ENCODE data around the gene TMPRSS3.

Gene TMPRSS3

GRCh38 chr21:42435833-42436232 is 40.0 kb upstream of the TMPRSS3 start:
- no peaks in the 10 kb centered on the region for H3K4me1 ChIP-seq (ENCODE audit: insufficient read depth, low read length)
- H3K27me3 ChIP-seq (ENCODE audit: insufficient read depth, low read length) = no peaks in the 10 kb centered on the region

GRCh38 chr21:42435401-42435800 is 39.5 kb upstream of the TMPRSS3 start:
- Histone ChIP-seq H3K4me3 (ENCODE audit: low read length) (no peak overlapping the region), H3K4me1 (ENCODE audit: insufficient read depth, low read length) (no peaks in the 10 kb centered on the region), H3K36me3 (ENCODE audit: insufficient read depth, low read length) (no peaks in the 10 kb centered on the region), H2AFZ (ENCODE audit: low read depth, low read length) (no peak overlapping the region), H3K9me3 (ENCODE audit: low read length) (peaks cover 3% of the 10 kb centered on the region), H3K27me3 (ENCODE audit: insufficient read depth, low read length) (no peaks in the 10 kb centered on the region)

More at GRCh38 chr21:42435833-42436232, 40.0 kb upstream of the TMPRSS3 start:
- Histone ChIP-seq H3K9me3 (ENCODE audit: low read length) (peaks cover 3% of the 10 kb centered on the region), H3K36me3 (ENCODE audit: insufficient read depth, low read length) (no peaks in the 10 kb centered on the region), H3K4me3 (ENCODE audit: low read length) (no peak overlapping the region), H2AFZ (ENCODE audit: low read depth, low read length) (no peak overlapping the region)

- Histone ChIP-seq H2AFZ (ENCODE audit: low read depth, low read length) (no peak overlapping the region), H3K27me3 (ENCODE audit: insufficient read depth, low read length) (no peaks in the 10 kb centered on the region), H3K9me3 (ENCODE audit: low read length) (peaks cover 3% of the 10 kb centered on the region), H3K4me1 (ENCODE audit: insufficient read depth, low read length) (no peaks in the 10 kb centered on the region), H3K36me3 (ENCODE audit: insufficient read depth, low read length) (no peaks in the 10 kb centered on the region), H3K4me3 (ENCODE audit: low read length) (no peak overlapping the region)
These were observed 39.0 kb upstream of the TMPRSS3 start for GRCh38 chr21:42434884-42435283.

- no peaks in the 10 kb centered on the region for H3K27me3 ChIP-seq (ENCODE audit: insufficient read depth, low read length)
- no peaks in the 10 kb centered on the region for H3K4me1 ChIP-seq (ENCODE audit: insufficient read depth, low read length)
- no peaks in the 10 kb centered on the region for H3K36me3 ChIP-seq (ENCODE audit: insufficient read depth, low read length)
- no peak overlapping the region for H2AFZ ChIP-seq (ENCODE audit: low read depth, low read length)
- H3K4me3 ChIP-seq (ENCODE audit: low read length) = no peak overlapping the region
- peaks cover 3% of the 10 kb centered on the region for H3K9me3 ChIP-seq (ENCODE audit: low read length)
These were observed 38.2 kb upstream of the TMPRSS3 start for GRCh38 chr21:42433946-42434551.

GRCh38 chr21:42432695-42433094 is 36.8 kb upstream of the TMPRSS3 start:
- no peaks in the 10 kb centered on the region for H3K36me3 ChIP-seq (ENCODE audit: insufficient read depth, low read length)
- no peak overlapping the region for H3K4me3 ChIP-seq (ENCODE audit: low read length)
- peaks cover 3% of the 10 kb centered on the region for H3K9me3 ChIP-seq (ENCODE audit: low read length)
- H2AFZ ChIP-seq (ENCODE audit: low read depth, low read length) = no peak overlapping the region
- H3K4me1 ChIP-seq (ENCODE audit: insufficient read depth, low read length) = no peaks in the 10 kb centered on the region
- H3K27me3 ChIP-seq (ENCODE audit: insufficient read depth, low read length) = no peaks in the 10 kb centered on the region

GRCh38 chr21:42431196-42431595 is 35.3 kb upstream of the TMPRSS3 start:
- no peak overlapping the region for H3K4me3 ChIP-seq (ENCODE audit: low read length)

GRCh38 chr21:42430521-42430920 is 34.7 kb upstream of the TMPRSS3 start:
- Histone ChIP-seq H2AFZ (ENCODE audit: low read depth, low read length) (no peak overlapping the region), H3K27me3 (ENCODE audit: insufficient read depth, low read length) (no peaks in the 10 kb centered on the region), H3K9me3 (ENCODE audit: low read length) (peaks cover 3% of the 10 kb centered on the region), H3K36me3 (ENCODE audit: insufficient read depth, low read length) (no peaks in the 10 kb centered on the region), H3K4me3 (ENCODE audit: low read length) (no peak overlapping the region), H3K4me1 (ENCODE audit: insufficient read depth, low read length) (no peaks in the 10 kb centered on the region)

More at GRCh38 chr21:42431196-42431595, 35.3 kb upstream of the TMPRSS3 start:
- H2AFZ ChIP-seq (ENCODE audit: low read depth, low read length) = no peak overlapping the region
- peaks cover 3% of the 10 kb centered on the region for H3K9me3 ChIP-seq (ENCODE audit: low read length)
- H3K27me3 ChIP-seq (ENCODE audit: insufficient read depth, low read length) = no peaks in the 10 kb centered on the region
- H3K36me3 ChIP-seq (ENCODE audit: insufficient read depth, low read length) = no peaks in the 10 kb centered on the region
- no peaks in the 10 kb centered on the region for H3K4me1 ChIP-seq (ENCODE audit: insufficient read depth, low read length)

- Histone ChIP-seq H3K4me1 (ENCODE audit: insufficient read depth, low read length) (no peaks in the 10 kb centered on the region), H3K36me3 (ENCODE audit: insufficient read depth, low read length) (no peaks in the 10 kb centered on the region), H3K4me3 (ENCODE audit: low read length) (no peak overlapping the region), H3K9me3 (ENCODE audit: low read length) (peaks cover 3% of the 10 kb centered on the region), H3K27me3 (ENCODE audit: insufficient read depth, low read length) (no peaks in the 10 kb centered on the region), H2AFZ (ENCODE audit: low read depth, low read length) (no peak overlapping the region)
These were observed 34.0 kb upstream of the TMPRSS3 start for GRCh38 chr21:42429856-42430255.

- H3K36me3 ChIP-seq (ENCODE audit: insufficient read depth, low read length) = no peaks in the 10 kb centered on the region
- no peak overlapping the region for H3K4me3 ChIP-seq (ENCODE audit: low read length)
- H2AFZ ChIP-seq (ENCODE audit: low read depth, low read length) = no peak overlapping the region
- H3K27me3 ChIP-seq (ENCODE audit: insufficient read depth, low read length) = no peaks in the 10 kb centered on the region
- H3K4me1 ChIP-seq (ENCODE audit: insufficient read depth, low read length) = no peaks in the 10 kb centered on the region
- H3K9me3 ChIP-seq (ENCODE audit: low read length) = peaks cover 3% of the 10 kb centered on the region
These were observed 33.2 kb upstream of the TMPRSS3 start for GRCh38 chr21:42429021-42429420.

GRCh38 chr21:42427809-42428419 is 32.1 kb upstream of the TMPRSS3 start:
- Histone ChIP-seq H3K4me1 (ENCODE audit: insufficient read depth, low read length) (no peaks in the 10 kb centered on the region), H3K36me3 (ENCODE audit: insufficient read depth, low read length) (no peaks in the 10 kb centered on the region), H3K9me3 (ENCODE audit: low read length) (peaks cover 3% of the 10 kb centered on the region), H2AFZ (ENCODE audit: low read depth, low read length) (no peak overlapping the region), H3K4me3 (ENCODE audit: low read length) (no peak overlapping the region), H3K27me3 (ENCODE audit: insufficient read depth, low read length) (no peaks in the 10 kb centered on the region)

GRCh38 chr21:42426876-42427480 is 31.1 kb upstream of the TMPRSS3 start:
- Histone ChIP-seq H3K36me3 (ENCODE audit: insufficient read depth, low read length) (no peaks in the 10 kb centered on the region), H3K4me3 (ENCODE audit: low read length) (no peak overlapping the region), H3K27me3 (ENCODE audit: insufficient read depth, low read length) (no peaks in the 10 kb centered on the region), H3K4me1 (ENCODE audit: insufficient read depth, low read length) (no peaks in the 10 kb centered on the region), H3K9me3 (ENCODE audit: low read length) (peaks cover under 1% of the 10 kb centered on the region), H2AFZ (ENCODE audit: low read depth, low read length) (no peak overlapping the region)

- Histone ChIP-seq H3K27me3 (ENCODE audit: insufficient read depth, low read length) (no peaks in the 10 kb centered on the region), H2AFZ (ENCODE audit: low read depth, low read length) (no peak overlapping the region), H3K4me1 (ENCODE audit: insufficient read depth, low read length) (no peaks in the 10 kb centered on the region), H3K36me3 (ENCODE audit: insufficient read depth, low read length) (no peaks in the 10 kb centered on the region), H3K4me3 (ENCODE audit: low read length) (no peak overlapping the region), H3K9me3 (ENCODE audit: low read length) (no peaks in the 10 kb centered on the region)
These were observed 30.6 kb upstream of the TMPRSS3 start for GRCh38 chr21:42426424-42426823.

GRCh38 chr21:42425591-42425990 is 29.7 kb upstream of the TMPRSS3 start:
- Histone ChIP-seq H3K9me3 (ENCODE audit: low read length) (no peaks in the 10 kb centered on the region), H3K4me1 (ENCODE audit: insufficient read depth, low read length) (no peaks in the 10 kb centered on the region), H2AFZ (ENCODE audit: low read depth, low read length) (no peak overlapping the region), H3K4me3 (ENCODE audit: low read length) (no peak overlapping the region), H3K36me3 (ENCODE audit: insufficient read depth, low read length) (no peaks in the 10 kb centered on the region), H3K27me3 (ENCODE audit: insufficient read depth, low read length) (no peaks in the 10 kb centered on the region)
